Calu3 (cell line): ENCODE measurements around the gene RNASEH2C. TPM values are rescaled to one million over a fixed set of nuclear protein-coding genes. Genes with fewer than 3 reads are reported as not detected.
"Not testable (repeated sequence)": the region's sequence is repeated elsewhere in the genome, so short reads cannot be mapped to it uniquely, and the experiment has no call there.

Experiments
- BruUV-seq: library from RNA; stranded (reverse); fragments of 400-500 nt; replicated peaks from 2 replicates; lab custom pipeline; 2021; lab: Mats Ljungman, UMichigan
- CTCF ChIA-PET: fragments of 300-600 bp; sonication (Branson Sonifier 250); formaldehyde crosslinking; loops from one replicate; lab custom pipeline; 2022; ENCODE audit warnings: antibody characterized with exemption; lab: Charles Lee
- DNase-seq: peaks from one replicate; pipeline ENCODE4 v3.0.0; 2022
- H3K27ac Mint-ChIP-seq: one replicate; pipeline ENCODE4 v1.8.0; 2022; ENCODE audit warnings: mixed read lengths; ENCODE audit not compliant: unreplicated experiment
- H3K27me3 Mint-ChIP-seq: one replicate; pipeline ENCODE4 v1.8.0; 2022; ENCODE audit warnings: mixed read lengths; ENCODE audit not compliant: unreplicated experiment
- H3K36me3 Mint-ChIP-seq: one replicate; pipeline ENCODE4 v1.8.0; 2022; ENCODE audit warnings: mild to moderate bottlenecking, moderate library complexity, mixed read lengths; ENCODE audit not compliant: insufficient read depth, unreplicated experiment
- H3K4me1 Mint-ChIP-seq: one replicate; pipeline ENCODE4 v1.8.0; 2022; ENCODE audit warnings: mild to moderate bottlenecking, low read depth, mixed read lengths; ENCODE audit not compliant: unreplicated experiment
- H3K4me3 Mint-ChIP-seq: one replicate; pipeline ENCODE4 v1.8.0; 2022; ENCODE audit warnings: mild to moderate bottlenecking, low read depth, moderate library complexity, mixed read lengths; ENCODE audit not compliant: unreplicated experiment
- H3K9me3 Mint-ChIP-seq: one replicate; pipeline ENCODE4 v1.8.0; 2022; ENCODE audit warnings: low read depth, mixed read lengths; ENCODE audit not compliant: unreplicated experiment
- CTCF ChIP-seq: fragments of 200-600 bp; IDR thresholded peaks from one replicate; pipeline ENCODE4 v1.8.0; 2022; ENCODE audit warnings: antibody characterized with exemption; ENCODE audit not compliant: unreplicated experiment
- intact Hi-C: fragments of 100-400 bp; cut with micrococcal nuclease; formaldehyde crosslinking; loops from one replicate; pipeline ENCODE4 v1.10.0; 2022; ENCODE audit not compliant: unreplicated experiment
- total RNA-seq: library from RNA; stranded (reverse); gene quantifications from 2 replicates; pipeline ENCODE4 v1.2.3, GENCODE V29; 2022

RNASEH2C gene
- total RNA-seq, 1 experiment from 2014 or later = 28.2 TPM

- Mint-ChIP-seq H3K4me1 (peaks cover 17% of the 10 kb centered on the region), H3K27ac (no peak overlapping the region), H3K27me3 (no peaks in the 10 kb centered on the region), H3K9me3 (no peaks in the 10 kb centered on the region), H3K36me3 (no peaks in the 10 kb centered on the region), H3K4me3 (no peak overlapping the region)
- intact Hi-C loops = no loop called here
- CTCF ChIA-PET = no interaction called here
- TF ChIP-seq CTCF = no peak
- no peak for DNase-seq
- no TSS peak for BruUV-seq
These were observed 28.2 kb downstream of the RNASEH2C start for GRCh38 chr11:65692367-65692766.

- H3K4me3 Mint-ChIP-seq, BruUV-seq, CTCF ChIA-PET, H3K27me3 Mint-ChIP-seq, H3K36me3 Mint-ChIP-seq, intact Hi-C loops, H3K9me3 Mint-ChIP-seq, H3K27ac Mint-ChIP-seq, DNase-seq: not testable (repeated sequence)
- H3K4me1 Mint-ChIP-seq = peaks cover 17% of the 10 kb centered on the region
These were observed 28.8 kb downstream of the RNASEH2C start for GRCh38 chr11:65691847-65692246.

GRCh38 chr11:65685981-65686380, 34.6 kb downstream of the RNASEH2C start:
- no peak for TF ChIP-seq CTCF
- CTCF ChIA-PET = no interaction called here
- Mint-ChIP-seq H3K4me1 (no peaks in the 10 kb centered on the region), H3K27me3 (peaks cover 20% of the 10 kb centered on the region), H3K4me3 (no peak overlapping the region), H3K36me3 (no peaks in the 10 kb centered on the region), H3K9me3 (no peaks in the 10 kb centered on the region), H3K27ac (no peak overlapping the region)
- intact Hi-C loops = no loop called here
- no TSS peak for BruUV-seq
- no peak for DNase-seq

- H3K27me3 Mint-ChIP-seq = peaks cover 20% of the 10 kb centered on the region
- BruUV-seq, H3K4me3 Mint-ChIP-seq, H3K27ac Mint-ChIP-seq, H3K4me1 Mint-ChIP-seq, CTCF ChIA-PET, DNase-seq, H3K36me3 Mint-ChIP-seq, H3K9me3 Mint-ChIP-seq, intact Hi-C loops: not testable (repeated sequence)
These were observed 37.1 kb downstream of the RNASEH2C start for GRCh38 chr11:65683480-65683879.

- CTCF ChIA-PET = interaction anchor here (0.7 kb wide), 1 partner anchor 210 kb away, joined by 3 read pairs; no protein-coding TSS in a partner anchor
These were observed 40.3 kb downstream of the RNASEH2C start for GRCh38 chr11:65680192-65680743.

More at GRCh38 chr11:65680192-65680743, 40.3 kb downstream of the RNASEH2C start:
- DNase-seq = no peak
- no peak for TF ChIP-seq CTCF
- peaks cover 20% of the 10 kb centered on the region for H3K27me3 Mint-ChIP-seq
- intact Hi-C loops = no loop called here
- H3K36me3 Mint-ChIP-seq = no peaks in the 10 kb centered on the region
- H3K4me3 Mint-ChIP-seq = no peak overlapping the region
- H3K27ac Mint-ChIP-seq = no peak overlapping the region
- no peaks in the 10 kb centered on the region for H3K9me3 Mint-ChIP-seq
- no peaks in the 10 kb centered on the region for H3K4me1 Mint-ChIP-seq
- no TSS peak for BruUV-seq
